Measurements from ENCODE around the gene TNK2. TPM values are rescaled to one million over a fixed set of nuclear protein-coding genes. Genes with fewer than 3 reads are reported as not detected.
"Not testable (repeated sequence)": the region's sequence is repeated elsewhere in the genome, so short reads cannot be mapped to it uniquely, and the experiment has no call there.

The TNK2 gene
- total and polyA plus RNA-seq, 2 donors (not counting 1 experiment from before 2014, with no cell fraction given) = 131 to 198 TPM

DNA sequence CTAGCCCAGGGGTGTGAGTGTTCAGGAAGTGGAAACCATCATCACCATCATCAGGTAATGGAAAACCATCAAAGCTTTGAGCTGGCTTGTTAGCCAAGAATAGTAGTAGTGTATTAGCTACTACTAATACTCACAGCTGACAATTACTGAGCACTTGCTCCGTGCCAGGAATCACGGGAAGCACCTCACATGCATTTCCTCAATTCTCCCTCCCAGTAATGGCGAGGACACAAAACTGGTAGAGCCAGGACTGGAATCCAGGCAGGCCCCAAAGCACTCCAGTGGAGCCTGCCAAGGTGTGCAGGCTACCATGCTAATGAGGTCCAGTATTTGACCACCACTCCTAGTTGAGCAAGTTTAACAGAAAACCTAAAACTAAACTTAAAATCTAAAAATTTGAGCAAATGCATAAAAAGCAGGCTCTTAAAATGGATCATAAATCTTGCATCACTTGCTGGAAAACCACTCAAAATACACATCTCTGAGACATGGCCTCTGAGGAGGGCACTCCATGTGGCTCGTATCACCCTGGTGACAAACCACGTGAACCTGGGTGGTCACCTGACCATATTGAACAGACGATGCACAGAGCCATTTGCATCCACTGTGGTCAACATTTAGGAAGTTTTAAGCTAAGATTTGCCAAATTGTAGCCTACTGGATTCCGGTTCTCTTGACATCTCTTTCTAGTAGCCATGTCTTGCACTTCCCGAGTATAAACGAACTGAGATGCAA is 43.3 kb upstream of the TNK2 start:
- H3K27ac ChIP-seq (ENCODE audit: low read length in 2 of 2); H3K9me3 Mint-ChIP-seq (ENCODE audit: insufficient read depth); POLR2A ChIA-PET; H3K79me2 ChIP-seq (ENCODE audit: control insufficient read depth, insufficient read depth, low read length); DNase-seq; intact Hi-C loops (cut with micrococcal nuclease); CTCF ChIA-PET; H3K4me2 ChIP-seq (replicated peaks; ENCODE audit: low read depth, low read length, poor library complexity, severe bottlenecking); H3K4me3 ChIP-seq (ENCODE audit: control extremely low read depth in 1 of 5, extremely low read depth in 1 of 5, insufficient read depth in 1 of 5, low read depth in 2 of 5, low read length in 4 of 5); H4K20me1 ChIP-seq (ENCODE audit: control insufficient read depth, insufficient read depth, low read length, poor library complexity, severe bottlenecking); H3K27me3 ChIP-seq (replicated peaks in 1 of 4; ENCODE audit: control extremely low read depth in 1 of 4, control insufficient read depth in 3 of 4, insufficient read depth in 4 of 4, low read length in 3 of 4); ATAC-seq (ENCODE audit: low read depth); H3K9me3 ChIP-seq (ENCODE audit: control extremely low read depth in 1 of 3, control insufficient read depth in 2 of 3, insufficient read depth in 1 of 3, low read length in 2 of 3); H3K9ac ChIP-seq (ENCODE audit: low read length); H3K36me3 ChIP-seq (replicated peaks in 1 of 2; ENCODE audit: control extremely low read depth in 1 of 2, control insufficient read depth in 1 of 2, extremely low read depth in 1 of 2, insufficient read depth in 2 of 2, low read length in 1 of 2); H3K4me1 ChIP-seq (ENCODE audit: control insufficient read depth in 2 of 2, insufficient read depth in 2 of 2, low read length in 2 of 2); H3K4me3 Mint-ChIP-seq; H3K27ac Mint-ChIP-seq; H3K27me3 Mint-ChIP-seq; H2AFZ ChIP-seq (ENCODE audit: insufficient read depth, low read depth, low read length, poor library complexity, severe bottlenecking): not testable (repeated sequence)
- peaks cover 10% of the 10 kb centered on the region for H3K4me1 Mint-ChIP-seq
- WGBS (ENCODE audit: insufficient coverage) = 94% methylated on average over 3 of the region's 9 CpGs

GRCh38 chr3:195950731-195951130 is 42.4 kb upstream of the TNK2 start:
- intact Hi-C loops (cut with micrococcal nuclease); H3K4me3 Mint-ChIP-seq; H3K79me2 ChIP-seq (ENCODE audit: control insufficient read depth, insufficient read depth, low read length); H3K4me1 ChIP-seq (ENCODE audit: control insufficient read depth in 2 of 2, insufficient read depth in 2 of 2, low read length in 2 of 2); H3K9me3 Mint-ChIP-seq (ENCODE audit: insufficient read depth); H3K27me3 Mint-ChIP-seq; ATAC-seq (ENCODE audit: low read depth); DNase-seq; H4K20me1 ChIP-seq (ENCODE audit: control insufficient read depth, insufficient read depth, low read length, poor library complexity, severe bottlenecking); H3K27me3 ChIP-seq (replicated peaks in 1 of 4; ENCODE audit: control extremely low read depth in 1 of 4, control insufficient read depth in 3 of 4, insufficient read depth in 4 of 4, low read length in 3 of 4); H3K9ac ChIP-seq (ENCODE audit: low read length); POLR2A ChIA-PET; H3K9me3 ChIP-seq (ENCODE audit: control extremely low read depth in 1 of 3, control insufficient read depth in 2 of 3, insufficient read depth in 1 of 3, low read length in 2 of 3); H2AFZ ChIP-seq (ENCODE audit: insufficient read depth, low read depth, low read length, poor library complexity, severe bottlenecking); H3K27ac Mint-ChIP-seq; H3K27ac ChIP-seq (ENCODE audit: low read length in 2 of 2); CTCF ChIA-PET; H3K4me1 Mint-ChIP-seq; H3K4me3 ChIP-seq (ENCODE audit: control extremely low read depth in 1 of 5, extremely low read depth in 1 of 5, insufficient read depth in 1 of 5, low read depth in 2 of 5, low read length in 4 of 5); H3K4me2 ChIP-seq (replicated peaks; ENCODE audit: low read depth, low read length, poor library complexity, severe bottlenecking); H3K36me3 ChIP-seq (replicated peaks in 1 of 2; ENCODE audit: control extremely low read depth in 1 of 2, control insufficient read depth in 1 of 2, extremely low read depth in 1 of 2, insufficient read depth in 2 of 2, low read length in 1 of 2): not testable (repeated sequence)
- 100% methylated on average over 8 of the region's 13 CpGs for WGBS (ENCODE audit: insufficient coverage)

DNA sequence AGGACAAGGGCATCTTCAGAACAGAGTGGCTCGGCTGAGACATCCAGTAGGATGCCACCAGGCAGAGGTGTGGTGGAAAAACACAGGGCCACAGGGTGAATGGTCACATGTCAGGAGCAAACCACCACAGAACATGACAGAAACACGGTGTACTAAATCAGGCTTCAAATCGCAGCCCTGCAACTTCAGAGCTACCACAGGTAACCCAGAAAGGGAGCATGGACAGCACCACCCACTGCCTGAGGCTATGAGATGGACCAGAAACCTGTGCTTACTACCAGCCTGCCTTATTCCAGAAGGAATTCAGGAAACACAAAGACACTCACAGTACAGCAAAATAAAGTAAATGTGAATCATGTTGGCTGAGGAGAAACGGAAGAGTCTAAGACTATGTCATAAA is 41.8 kb upstream of the TNK2 start:
- H3K4me2 ChIP-seq (replicated peaks; ENCODE audit: low read depth, low read length, poor library complexity, severe bottlenecking); H3K4me1 ChIP-seq (ENCODE audit: control insufficient read depth in 2 of 2, insufficient read depth in 2 of 2, low read length in 2 of 2); H3K27ac Mint-ChIP-seq; H3K36me3 ChIP-seq (replicated peaks in 1 of 2; ENCODE audit: control extremely low read depth in 1 of 2, control insufficient read depth in 1 of 2, extremely low read depth in 1 of 2, insufficient read depth in 2 of 2, low read length in 1 of 2); POLR2A ChIA-PET; H3K9ac ChIP-seq (ENCODE audit: low read length); H3K4me3 ChIP-seq (ENCODE audit: control extremely low read depth in 1 of 5, extremely low read depth in 1 of 5, insufficient read depth in 1 of 5, low read depth in 2 of 5, low read length in 4 of 5); H2AFZ ChIP-seq (ENCODE audit: insufficient read depth, low read depth, low read length, poor library complexity, severe bottlenecking); H3K27ac ChIP-seq (ENCODE audit: low read length in 2 of 2); DNase-seq; intact Hi-C loops (cut with micrococcal nuclease); H3K9me3 ChIP-seq (ENCODE audit: control extremely low read depth in 1 of 3, control insufficient read depth in 2 of 3, insufficient read depth in 1 of 3, low read length in 2 of 3); H3K27me3 Mint-ChIP-seq; ATAC-seq (ENCODE audit: low read depth); H4K20me1 ChIP-seq (ENCODE audit: control insufficient read depth, insufficient read depth, low read length, poor library complexity, severe bottlenecking); H3K27me3 ChIP-seq (replicated peaks in 1 of 4; ENCODE audit: control extremely low read depth in 1 of 4, control insufficient read depth in 3 of 4, insufficient read depth in 4 of 4, low read length in 3 of 4); CTCF ChIA-PET; H3K4me3 Mint-ChIP-seq; H3K79me2 ChIP-seq (ENCODE audit: control insufficient read depth, insufficient read depth, low read length); H3K9me3 Mint-ChIP-seq (ENCODE audit: insufficient read depth); H3K4me1 Mint-ChIP-seq: not testable (repeated sequence)
- WGBS (ENCODE audit: insufficient coverage) = 100% methylated on average over 2 of the region's 4 CpGs

DNA sequence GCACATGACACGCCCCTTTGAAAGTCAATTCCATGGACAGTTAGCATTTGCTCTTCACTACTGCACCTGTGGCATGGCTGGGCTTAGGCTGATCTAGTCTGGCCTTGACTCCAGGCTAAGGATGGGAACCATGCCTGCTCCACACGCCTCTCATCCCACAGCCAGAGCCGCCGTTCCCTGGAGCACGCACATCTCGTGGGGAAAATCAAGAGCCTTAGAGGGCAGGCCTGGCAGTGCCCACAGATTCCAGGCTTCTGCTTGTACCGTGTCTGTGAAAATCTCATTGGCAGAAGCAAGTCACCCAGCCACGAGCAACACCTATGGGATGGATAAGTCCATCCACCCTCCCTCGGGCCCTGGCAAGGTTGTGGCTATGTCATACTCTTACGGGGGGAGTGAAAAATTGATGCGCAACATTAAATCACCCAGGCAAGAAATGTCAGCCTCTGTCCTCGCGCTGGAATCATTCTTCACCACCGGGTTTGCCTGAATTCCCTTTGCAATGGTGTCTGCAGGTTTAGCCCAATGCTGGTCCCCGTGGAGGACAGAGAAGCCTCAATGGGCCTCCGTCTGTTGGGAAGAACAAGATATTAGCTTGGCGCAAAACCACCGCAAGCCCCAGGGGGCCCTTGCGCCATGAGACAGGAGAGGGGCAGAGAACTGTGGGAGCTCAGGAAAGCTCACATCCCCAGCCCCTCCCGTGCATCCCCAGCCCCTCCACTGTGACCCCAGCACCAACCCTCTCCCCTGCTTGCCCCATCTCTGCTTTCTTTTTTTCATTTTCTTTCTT is 38.8 kb upstream of the TNK2 start:
- ATAC-seq (ENCODE audit: low read depth); H3K4me3 Mint-ChIP-seq; H3K9me3 ChIP-seq (ENCODE audit: control extremely low read depth in 1 of 3, control insufficient read depth in 2 of 3, insufficient read depth in 1 of 3, low read length in 2 of 3); H3K4me3 ChIP-seq (ENCODE audit: control extremely low read depth in 1 of 5, extremely low read depth in 1 of 5, insufficient read depth in 1 of 5, low read depth in 2 of 5, low read length in 4 of 5); H3K27me3 Mint-ChIP-seq; intact Hi-C loops (cut with micrococcal nuclease); H4K20me1 ChIP-seq (ENCODE audit: control insufficient read depth, insufficient read depth, low read length, poor library complexity, severe bottlenecking); H2AFZ ChIP-seq (ENCODE audit: insufficient read depth, low read depth, low read length, poor library complexity, severe bottlenecking); H3K4me1 ChIP-seq (ENCODE audit: control insufficient read depth in 2 of 2, insufficient read depth in 2 of 2, low read length in 2 of 2); H3K36me3 ChIP-seq (replicated peaks in 1 of 2; ENCODE audit: control extremely low read depth in 1 of 2, control insufficient read depth in 1 of 2, extremely low read depth in 1 of 2, insufficient read depth in 2 of 2, low read length in 1 of 2); H3K9me3 Mint-ChIP-seq (ENCODE audit: insufficient read depth); H3K27ac ChIP-seq (ENCODE audit: low read length in 2 of 2); H3K79me2 ChIP-seq (ENCODE audit: control insufficient read depth, insufficient read depth, low read length); POLR2A ChIA-PET; H3K27ac Mint-ChIP-seq; CTCF ChIA-PET; H3K4me1 Mint-ChIP-seq; H3K4me2 ChIP-seq (replicated peaks; ENCODE audit: low read depth, low read length, poor library complexity, severe bottlenecking); H3K27me3 ChIP-seq (replicated peaks in 1 of 4; ENCODE audit: control extremely low read depth in 1 of 4, control insufficient read depth in 3 of 4, insufficient read depth in 4 of 4, low read length in 3 of 4); DNase-seq; H3K9ac ChIP-seq (ENCODE audit: low read length): not testable (repeated sequence)
- WGBS (ENCODE audit: insufficient coverage) = 98% methylated on average over 11 of the region's 20 CpGs
